Measurements from ENCODE around the gene GRIK4.

GRCh38 chr11:120877746-120878365, 366.3 kb downstream of the GRIK4 start:
- TF ChIP-seq POLR2A (IDR thresholded peaks at IDR 0.05; ENCODE audit: low read depth, low read length): no peak
- no peak for TF ChIP-seq JUN (IDR thresholded peaks at IDR 0.05; ENCODE audit: borderline replicate concordance, insufficient read depth, insufficient read length, low read depth)
- no peak for TF ChIP-seq MYC (IDR thresholded peaks at IDR 0.05; ENCODE audit: low read depth, low read length)
- no peak for TF ChIP-seq CTCF (IDR thresholded peaks at IDR 0.05; ENCODE audit: extremely low read depth in 1 of 2, insufficient read depth in 1 of 2, low read depth in 1 of 2, low read length in 2 of 2)
- no peak for TF ChIP-seq EZH2 (IDR thresholded peaks at IDR 0.05; ENCODE audit: borderline replicate concordance, low read depth, low read length, severe bottlenecking)
